ENCODE measurements around the gene TCF4.

GRCh38 chr18:55443776-55444175 lies 144.2 kb downstream of the TCF4 start:
- TF ChIP-seq CTCF (conservative IDR thresholded peaks at IDR 0.05; ENCODE audit: low read length) = no peak
- TF ChIP-seq EZH2phosphoT487 (IDR thresholded peaks at IDR 0.05; ENCODE audit: borderline replicate concordance, low read depth, low read length) = no peak

Data from OCI-LY7 (cell line).